ENCODE results near the gene KCTD20.
A peak's percentile ranks its signal among the peaks of the same experiment; 100 is the strongest.

The KCTD20 gene

DNA sequence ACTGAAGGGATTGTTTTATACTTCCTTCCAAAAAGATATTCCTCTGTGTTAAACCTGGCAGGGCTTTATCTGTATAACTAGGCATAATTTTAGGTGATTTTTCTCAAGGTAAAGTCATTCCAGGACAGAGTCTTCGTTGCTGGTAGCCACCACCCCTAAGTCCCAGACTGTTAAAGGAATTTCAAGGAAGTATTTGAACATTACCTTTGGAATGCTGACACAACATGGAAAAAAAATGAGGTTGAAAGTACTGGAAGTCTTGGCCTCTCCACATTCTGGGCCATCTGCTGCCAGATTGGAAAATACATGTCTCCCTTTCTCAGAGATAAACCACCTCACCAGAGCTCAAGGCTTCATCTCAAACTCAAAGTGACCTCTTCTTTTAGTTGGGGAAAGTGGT, 28.3 kb upstream of the KCTD20 start:
- H3K27ac Mint-ChIP-seq: no peak overlapping the region
- TF ChIP-seq, protein P1, sequence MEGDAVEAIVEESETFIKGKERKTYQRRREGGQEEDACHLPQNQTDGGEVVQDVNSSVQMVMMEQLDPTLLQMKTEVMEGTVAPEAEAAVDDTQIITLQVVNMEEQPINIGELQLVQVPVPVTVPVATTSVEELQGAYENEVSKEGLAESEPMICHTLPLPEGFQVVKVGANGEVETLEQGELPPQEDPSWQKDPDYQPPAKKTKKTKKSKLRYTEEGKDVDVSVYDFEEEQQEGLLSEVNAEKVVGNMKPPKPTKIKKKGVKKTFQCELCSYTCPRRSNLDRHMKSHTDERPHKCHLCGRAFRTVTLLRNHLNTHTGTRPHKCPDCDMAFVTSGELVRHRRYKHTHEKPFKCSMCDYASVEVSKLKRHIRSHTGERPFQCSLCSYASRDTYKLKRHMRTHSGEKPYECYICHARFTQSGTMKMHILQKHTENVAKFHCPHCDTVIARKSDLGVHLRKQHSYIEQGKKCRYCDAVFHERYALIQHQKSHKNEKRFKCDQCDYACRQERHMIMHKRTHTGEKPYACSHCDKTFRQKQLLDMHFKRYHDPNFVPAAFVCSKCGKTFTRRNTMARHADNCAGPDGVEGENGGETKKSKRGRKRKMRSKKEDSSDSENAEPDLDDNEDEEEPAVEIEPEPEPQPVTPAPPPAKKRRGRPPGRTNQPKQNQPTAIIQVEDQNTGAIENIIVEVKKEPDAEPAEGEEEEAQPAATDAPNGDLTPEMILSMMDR (IDR thresholded peaks at IDR 0.05; ENCODE audit: unreplicated experiment in 3 of 3): no peak
- no peak overlapping the region for H3K4me3 Mint-ChIP-seq
- H3K36me3 Mint-ChIP-seq (ENCODE audit: low read depth): no peaks in the 10 kb centered on the region
- peaks cover 4% of the 10 kb centered on the region for H3K9me3 Mint-ChIP-seq
- peaks cover 12% of the 10 kb centered on the region for H3K27me3 Mint-ChIP-seq (ENCODE audit: low read depth)
- no peaks in the 10 kb centered on the region for H3K4me1 Mint-ChIP-seq

DNA sequence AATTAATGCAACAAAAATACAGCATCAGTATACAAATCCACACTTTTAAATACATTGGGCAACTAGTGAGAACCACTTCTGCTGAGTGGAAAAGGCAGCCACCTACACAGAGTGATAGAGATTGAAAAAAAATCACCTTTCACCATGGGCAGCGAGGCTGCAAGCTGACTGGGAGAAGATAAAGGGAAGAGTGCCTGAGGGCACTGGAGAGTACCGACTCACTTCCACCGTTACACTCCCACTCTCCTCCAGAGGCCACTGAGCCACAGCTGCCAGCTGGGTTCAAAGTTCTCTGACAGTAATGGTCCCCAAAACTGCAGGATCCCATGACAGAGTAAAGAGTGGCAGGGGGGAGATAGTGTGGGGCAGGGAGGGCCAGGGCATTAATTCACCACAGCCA, 24.2 kb upstream of the KCTD20 start:
- Mint-ChIP-seq H3K27ac (no peak overlapping the region), H3K4me1 (peaks cover 12% of the 10 kb centered on the region), H3K9me3 (no peaks in the 10 kb centered on the region), H3K4me3 (no peak overlapping the region), H3K36me3 (ENCODE audit: low read depth) (no peaks in the 10 kb centered on the region), H3K27me3 (ENCODE audit: low read depth) (peaks cover 4% of the 10 kb centered on the region)
- TF ChIP-seq, protein P1 (IDR thresholded peaks at IDR 0.05; ENCODE audit: unreplicated experiment in 3 of 3): no peak

- H3K4me1 Mint-ChIP-seq: peaks cover 16% of the 10 kb centered on the region
- H3K36me3 Mint-ChIP-seq (ENCODE audit: low read depth): no peaks in the 10 kb centered on the region
- no peaks in the 10 kb centered on the region for H3K9me3 Mint-ChIP-seq
- no peaks in the 10 kb centered on the region for H3K27me3 Mint-ChIP-seq (ENCODE audit: low read depth)
- TF ChIP-seq, protein P1 (IDR thresholded peaks at IDR 0.05; ENCODE audit: unreplicated experiment in 3 of 3): no peak
- no peak overlapping the region for H3K27ac Mint-ChIP-seq
- H3K4me3 Mint-ChIP-seq: no peak overlapping the region
Measured at GRCh38 chr6:36419310-36419709, 23.5 kb upstream of the KCTD20 start.

DNA sequence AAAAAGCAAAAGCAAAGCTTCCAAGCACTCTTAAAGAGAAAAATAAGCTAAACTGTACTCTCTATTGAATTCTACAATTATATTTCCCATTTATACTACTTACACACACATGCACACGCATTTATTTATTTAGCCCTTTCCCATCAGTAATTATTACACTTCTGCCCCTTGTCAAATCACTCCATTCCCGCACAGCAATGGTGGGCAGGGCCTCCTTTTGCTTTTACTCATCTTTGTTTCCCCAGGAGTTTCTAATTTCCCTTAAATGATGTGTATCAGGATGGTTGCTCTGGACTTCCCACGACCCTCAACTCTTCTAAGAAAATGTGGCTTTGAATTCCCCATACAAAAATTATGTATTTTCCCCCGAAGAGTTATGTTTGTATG, 20.1 kb upstream of the KCTD20 start:
- peak overlapping the region; percentile 80 to 92 (median 87) for H3K4me3 Mint-ChIP-seq
- H3K4me1 Mint-ChIP-seq: peaks cover 16% of the 10 kb centered on the region
- TF ChIP-seq, protein P1 (IDR thresholded peaks at IDR 0.05; ENCODE audit: unreplicated experiment in 3 of 3): no peak
- peak overlapping the region; percentile 56 to 73 (median 65) for H3K27ac Mint-ChIP-seq
- H3K9me3 Mint-ChIP-seq: no peaks in the 10 kb centered on the region
- H3K36me3 Mint-ChIP-seq (ENCODE audit: low read depth): no peaks in the 10 kb centered on the region
- no peaks in the 10 kb centered on the region for H3K27me3 Mint-ChIP-seq (ENCODE audit: low read depth)

DNA sequence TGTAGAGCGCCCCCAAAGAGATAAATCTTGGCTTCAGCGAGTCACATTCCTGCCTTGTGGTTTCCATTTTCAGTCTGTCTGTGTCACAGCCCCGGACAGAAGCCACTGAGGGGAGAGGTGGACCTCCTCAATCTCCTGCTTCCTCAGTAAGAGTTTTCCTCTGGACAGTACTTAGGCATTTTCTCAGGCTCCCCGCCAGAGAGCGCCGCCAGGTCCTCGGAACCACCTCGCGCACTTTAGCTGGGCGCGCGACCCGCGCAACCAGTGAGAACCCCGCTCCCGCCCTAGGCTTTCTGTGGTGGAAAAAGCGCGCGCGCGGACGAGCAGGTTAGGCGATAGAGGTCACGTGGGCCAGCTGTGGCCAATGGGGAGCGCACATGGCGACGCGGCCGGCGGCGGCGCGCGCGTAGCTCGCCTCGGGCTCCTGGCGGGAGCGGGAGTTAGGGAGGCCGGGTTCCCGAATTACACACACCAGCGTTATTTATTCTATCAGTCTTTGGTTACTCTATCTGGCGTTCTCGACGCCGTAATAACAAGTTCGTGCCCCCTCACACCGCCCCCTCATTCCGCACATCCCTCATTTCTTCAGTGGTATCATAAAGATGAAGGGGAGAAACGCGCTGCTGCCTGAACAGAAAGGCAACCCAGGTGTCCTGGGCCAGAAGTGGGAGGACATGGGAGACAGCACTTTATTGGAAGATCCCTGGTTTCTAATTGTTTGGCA, 19.5 kb upstream of the KCTD20 start:
- Mint-ChIP-seq H3K9me3 (no peaks in the 10 kb centered on the region), H3K4me3 (peak overlapping the region; percentile 80 to 92 (median 87)), H3K36me3 (ENCODE audit: low read depth) (no peaks in the 10 kb centered on the region), H3K27ac (peak overlapping the region; percentile 56 to 73 (median 65)), H3K27me3 (ENCODE audit: low read depth) (no peaks in the 10 kb centered on the region), H3K4me1 (peaks cover 16% of the 10 kb centered on the region)
- TF ChIP-seq, protein P1 (IDR thresholded peaks at IDR 0.05; ENCODE audit: unreplicated experiment in 3 of 3): peak; percentile 68 to 71 (median 69)

DNA sequence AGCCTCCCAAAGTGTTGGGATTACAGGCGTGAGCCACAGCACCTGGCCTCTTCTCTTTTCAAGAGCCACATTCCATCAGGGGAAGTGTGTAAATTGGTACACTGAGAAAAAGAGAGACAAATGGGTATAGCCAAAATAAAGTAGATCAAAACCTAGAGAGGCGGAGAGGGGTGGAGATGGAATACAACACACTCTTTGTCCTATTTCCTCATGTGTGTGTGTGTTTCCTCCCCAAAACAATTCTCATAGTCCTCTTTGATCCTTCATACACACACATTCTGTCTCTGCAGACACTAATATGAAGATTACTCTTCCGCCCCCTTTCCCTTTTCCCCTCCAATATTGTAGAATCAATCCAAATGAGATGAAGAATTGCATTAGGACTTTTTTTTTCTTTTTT, 16.2 kb upstream of the KCTD20 start:
- H3K27ac Mint-ChIP-seq: no peak overlapping the region

More for the DNA sequence above, 16.2 kb upstream of the KCTD20 start:
- Mint-ChIP-seq H3K36me3 (ENCODE audit: low read depth) (no peaks in the 10 kb centered on the region), H3K27me3 (ENCODE audit: low read depth) (no peaks in the 10 kb centered on the region), H3K4me3 (no peak overlapping the region), H3K4me1 (peaks cover 16% of the 10 kb centered on the region), H3K9me3 (no peaks in the 10 kb centered on the region)
- TF ChIP-seq, protein P1 (IDR thresholded peaks at IDR 0.05; ENCODE audit: unreplicated experiment in 3 of 3): no peak
